ENCODE measurements around the gene PPARG. TPM values are rescaled to one million over a fixed set of nuclear protein-coding genes. Genes with fewer than 3 reads are reported as not detected.

The PPARG gene
- total RNA-seq, 2 experiments from 2014 or later, result 0.52 to 0.55 TPM

DNA sequence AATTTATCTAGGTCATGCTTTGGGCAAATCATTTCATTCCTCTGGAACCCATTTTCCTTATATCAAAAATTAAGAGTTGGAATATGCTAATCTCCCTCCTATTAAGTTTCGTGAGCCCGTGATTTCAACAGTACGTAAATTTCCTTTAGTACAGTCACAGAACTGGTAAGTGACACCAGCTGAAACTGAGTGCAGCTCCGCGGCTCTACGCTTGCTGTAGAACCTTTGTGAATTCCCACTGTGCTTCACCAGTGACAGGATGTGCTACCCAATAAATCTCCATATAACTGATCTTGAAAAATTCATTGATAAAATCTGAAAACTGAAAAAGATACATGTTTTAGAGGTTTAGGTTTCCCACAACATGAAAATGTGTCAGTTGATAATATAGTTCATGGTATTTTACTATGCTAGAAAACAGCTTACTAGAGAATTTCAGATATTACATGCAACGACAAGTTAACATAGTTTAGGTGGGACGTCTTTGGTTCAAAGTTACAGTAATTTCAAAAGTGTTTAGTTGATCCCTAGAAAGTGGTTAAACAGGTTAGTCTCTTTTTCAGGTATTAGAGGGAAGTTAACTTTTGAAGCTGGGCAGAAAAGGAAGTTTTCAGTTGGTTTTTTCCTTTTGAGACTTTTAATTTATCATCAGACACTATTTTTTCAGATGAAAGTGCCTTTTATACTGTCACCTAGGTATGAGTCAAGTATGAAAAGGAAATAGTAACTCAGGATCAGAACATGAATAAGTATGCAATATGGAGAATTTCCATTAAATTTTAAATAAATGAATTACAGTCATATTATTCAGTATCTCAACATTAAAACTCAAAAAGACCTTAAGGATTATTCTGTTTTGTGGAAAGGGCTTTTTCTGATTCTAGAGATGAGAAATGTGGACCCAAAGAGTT, 57.0 kb downstream of the PPARG start:
- H3K36me3 Mint-ChIP-seq (ENCODE audit: low read depth), result no peaks in the 10 kb centered on the region
- POLR2A ChIA-PET, result no interaction called here
- no peak overlapping the region for H3K27ac Mint-ChIP-seq

DNA sequence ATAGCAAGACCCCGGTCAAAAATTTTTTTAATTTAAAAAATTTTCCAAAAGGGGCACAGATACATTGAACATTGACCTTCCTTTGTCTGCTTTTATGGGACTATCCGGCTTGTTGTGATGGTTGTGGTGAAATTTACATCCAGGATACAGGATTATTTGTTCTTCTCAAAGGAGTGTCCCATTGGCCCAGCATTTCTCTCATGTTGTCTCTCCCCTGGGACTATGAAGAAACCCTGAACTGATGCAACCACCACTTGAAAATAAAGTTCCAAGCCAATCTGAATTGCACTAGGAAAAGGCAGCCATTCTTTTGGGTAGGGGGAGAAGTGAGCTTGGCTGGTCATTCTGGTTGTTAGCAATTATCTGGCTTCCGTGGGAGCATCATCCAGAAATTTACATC, 58.4 kb downstream of the PPARG start:
- DNase-seq, result no peak
- Mint-ChIP-seq H3K27ac (no peak overlapping the region), H3K4me1 (peaks cover 7% of the 10 kb centered on the region), H3K4me3 (no peak overlapping the region), H3K27me3 (peaks cover 32% of the 10 kb centered on the region), H3K9me3 (no peaks in the 10 kb centered on the region), H3K36me3 (ENCODE audit: low read depth) (no peaks in the 10 kb centered on the region)
- ChIA-PET CTCF (no interaction called here), POLR2A (no interaction called here)

More for the DNA sequence above, 57.0 kb downstream of the PPARG start:
- H3K27me3 Mint-ChIP-seq, result peaks cover 24% of the 10 kb centered on the region
- DNase-seq, result no peak
- H3K4me1 Mint-ChIP-seq, result peaks cover 7% of the 10 kb centered on the region
- H3K4me3 Mint-ChIP-seq, result no peak overlapping the region
- H3K9me3 Mint-ChIP-seq, result no peaks in the 10 kb centered on the region
- CTCF ChIA-PET, result interaction anchor here (0.8 kb wide), 1 partner anchor 9 kb away, joined by 4 read pairs; no protein-coding TSS in a partner anchor

DNA sequence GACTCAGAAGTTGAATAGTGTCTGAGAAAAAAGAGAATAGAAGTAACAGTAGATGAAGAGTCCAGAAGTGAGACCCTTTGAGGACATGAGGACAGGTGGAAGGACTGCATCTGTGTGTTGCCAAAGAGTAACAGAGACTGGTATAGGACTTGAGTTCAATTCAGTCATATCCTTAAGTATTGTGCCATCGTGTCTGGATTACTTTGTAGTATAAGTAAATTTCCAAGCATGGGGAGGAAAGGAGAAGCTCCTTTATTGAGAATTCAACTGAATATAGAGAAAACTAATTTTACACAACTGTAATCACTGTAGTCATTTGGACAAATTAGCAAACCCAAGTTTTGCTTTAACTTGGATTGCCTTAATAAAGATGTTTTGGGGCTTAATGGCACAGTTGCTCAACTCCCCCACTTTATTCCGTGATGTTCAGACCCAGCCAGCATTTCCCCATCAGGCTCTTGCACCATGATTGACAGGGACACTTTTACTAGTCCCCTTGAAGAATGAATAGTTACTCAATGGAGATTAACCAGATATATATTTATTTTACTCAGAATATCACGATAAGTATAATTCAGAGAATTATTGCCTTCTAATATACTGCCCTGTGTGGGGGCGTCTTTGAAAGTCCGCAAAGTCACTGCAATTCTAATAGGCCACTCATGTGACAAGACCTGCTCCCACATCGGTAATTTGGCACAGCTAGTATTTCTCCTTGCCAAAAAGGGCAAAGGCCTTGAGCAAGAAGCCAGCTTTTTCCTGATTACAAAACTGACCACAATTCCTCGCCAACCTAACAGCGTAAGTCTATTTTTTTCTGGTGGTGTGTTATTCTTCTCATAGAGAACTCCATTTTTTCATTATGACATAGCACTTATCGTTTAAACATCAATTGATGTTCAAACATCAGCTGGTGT, 61.3 kb downstream of the PPARG start:
- Mint-ChIP-seq H3K27ac (no peak overlapping the region), H3K36me3 (ENCODE audit: low read depth) (no peaks in the 10 kb centered on the region), H3K4me3 (no peak overlapping the region), H3K9me3 (no peaks in the 10 kb centered on the region), H3K4me1 (peaks cover 7% of the 10 kb centered on the region), H3K27me3 (peaks cover 30% of the 10 kb centered on the region)
- DNase-seq, result no peak
- ChIA-PET CTCF (no interaction called here), POLR2A (no interaction called here)

DNA sequence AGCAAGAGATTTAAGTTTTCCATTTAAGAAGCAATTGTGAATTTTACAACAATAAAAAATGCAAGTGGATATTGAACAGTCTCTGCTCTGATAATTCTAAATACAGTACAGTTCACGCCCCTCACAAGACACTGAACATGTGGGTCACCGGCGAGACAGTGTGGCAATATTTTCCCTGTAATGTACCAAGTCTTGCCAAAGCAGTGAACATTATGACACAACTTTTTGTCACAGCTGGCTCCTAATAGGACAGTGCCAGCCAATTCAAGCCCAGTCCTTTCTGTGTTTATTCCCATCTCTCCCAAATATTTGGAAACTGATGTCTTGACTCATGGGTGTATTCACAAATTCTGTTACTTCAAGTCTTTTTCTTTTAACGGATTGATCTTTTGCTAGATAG, 62.3 kb downstream of the PPARG start:
- H3K27me3 Mint-ChIP-seq, result peaks cover 24% of the 10 kb centered on the region

DNA sequence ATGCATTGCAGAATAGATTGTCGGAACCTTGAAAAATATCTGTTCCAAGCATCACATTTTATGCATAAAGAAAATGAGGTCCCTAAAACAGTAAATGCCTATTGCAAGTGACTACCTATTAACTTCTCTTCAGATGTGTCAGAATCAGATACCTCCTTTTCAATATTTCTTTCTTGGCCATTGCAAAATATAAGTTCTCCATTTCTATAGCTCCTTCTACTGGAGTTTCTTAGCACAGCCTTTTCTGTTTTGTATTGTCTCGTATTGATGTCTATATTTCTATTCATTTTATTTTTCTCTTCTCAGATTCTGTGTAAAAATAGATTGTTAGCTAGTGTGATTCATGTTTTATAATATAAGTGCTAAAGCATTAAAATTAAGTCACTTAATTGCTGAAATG, 63.4 kb downstream of the PPARG start:
- ChIA-PET POLR2A (no interaction called here), CTCF (no interaction called here)
- Mint-ChIP-seq H3K4me3 (no peak overlapping the region), H3K27me3 (peaks cover 23% of the 10 kb centered on the region), H3K9me3 (no peaks in the 10 kb centered on the region), H3K4me1 (no peaks in the 10 kb centered on the region), H3K36me3 (ENCODE audit: low read depth) (no peaks in the 10 kb centered on the region), H3K27ac (no peak overlapping the region)
- no peak for DNase-seq

More for the DNA sequence above, 62.3 kb downstream of the PPARG start:
- H3K4me1 Mint-ChIP-seq, result no peaks in the 10 kb centered on the region
- ChIA-PET POLR2A (no interaction called here), CTCF (no interaction called here)
- H3K4me3 Mint-ChIP-seq, result no peak overlapping the region
- H3K36me3 Mint-ChIP-seq (ENCODE audit: low read depth), result no peaks in the 10 kb centered on the region
- H3K27ac Mint-ChIP-seq, result no peak overlapping the region
- no peaks in the 10 kb centered on the region for H3K9me3 Mint-ChIP-seq
- no peak for DNase-seq

DNA sequence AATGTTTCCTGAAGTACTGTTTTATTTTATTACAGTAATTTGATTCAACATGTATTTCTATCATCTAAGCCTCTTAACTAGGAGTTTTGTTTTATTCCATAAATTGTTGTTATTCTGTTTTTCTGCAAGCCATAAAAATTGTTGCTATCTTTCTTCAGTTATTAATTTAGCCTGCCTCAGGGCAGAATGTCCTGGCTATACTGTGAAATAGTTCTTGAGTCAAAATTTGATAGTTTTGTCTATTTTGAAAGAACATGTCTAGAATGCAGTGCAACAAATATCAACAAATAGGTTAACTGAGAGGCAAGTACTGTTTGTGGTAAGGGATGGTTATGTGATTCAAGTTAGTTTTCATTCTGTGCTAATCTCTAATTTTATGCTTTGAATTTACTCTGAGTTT, 63.9 kb downstream of the PPARG start:
- Mint-ChIP-seq H3K4me3 (no peak overlapping the region), H3K27ac (no peak overlapping the region), H3K27me3 (peaks cover 18% of the 10 kb centered on the region), H3K9me3 (no peaks in the 10 kb centered on the region), H3K36me3 (ENCODE audit: low read depth) (no peaks in the 10 kb centered on the region), H3K4me1 (no peaks in the 10 kb centered on the region)
- ChIA-PET POLR2A (no interaction called here), CTCF (no interaction called here)
- no peak for DNase-seq

DNA sequence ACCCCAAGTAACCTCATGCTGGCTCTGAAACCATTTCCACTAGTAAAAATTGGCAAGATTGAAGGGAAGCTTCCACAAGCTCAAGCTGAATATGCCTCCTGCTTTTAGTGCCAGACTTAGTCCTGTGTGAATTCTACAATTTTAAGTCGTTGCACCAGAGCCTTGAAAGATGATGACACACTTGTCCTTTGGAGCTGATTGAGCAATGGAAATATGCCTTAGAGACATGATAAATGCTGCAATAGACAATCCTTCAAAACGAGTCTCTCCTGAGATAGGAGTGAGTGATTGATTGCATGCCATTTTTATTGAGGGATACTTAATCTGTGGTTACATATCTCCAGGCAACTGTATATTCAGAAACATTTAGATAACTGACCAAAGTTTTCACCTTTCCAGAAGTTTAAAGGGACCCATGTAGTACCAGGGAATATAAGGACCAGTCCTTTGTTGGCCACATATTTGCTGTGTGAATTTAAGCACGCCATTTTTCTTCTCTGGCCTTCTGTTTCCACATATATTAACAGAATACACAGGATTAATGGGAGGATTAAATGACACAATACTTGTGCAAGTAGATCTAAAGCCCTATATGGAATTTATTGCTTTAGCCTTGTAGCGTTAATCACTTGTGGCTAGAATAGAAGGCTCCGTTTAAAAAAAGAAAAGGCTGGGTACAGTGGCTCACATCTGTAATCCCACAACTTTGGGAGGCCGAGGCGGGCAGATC, 65.1 kb downstream of the PPARG start:
- no peak for DNase-seq
- Mint-ChIP-seq H3K4me1 (no peaks in the 10 kb centered on the region), H3K27ac (no peak overlapping the region), H3K9me3 (no peaks in the 10 kb centered on the region), H3K4me3 (no peak overlapping the region), H3K27me3 (peaks cover 12% of the 10 kb centered on the region), H3K36me3 (ENCODE audit: low read depth) (no peaks in the 10 kb centered on the region)
- ChIA-PET CTCF (interaction anchor here (0.7 kb wide), 1 partner anchor 115 kb away, joined by 4 read pairs; no protein-coding TSS in a partner anchor), POLR2A (no interaction called here)

DNA sequence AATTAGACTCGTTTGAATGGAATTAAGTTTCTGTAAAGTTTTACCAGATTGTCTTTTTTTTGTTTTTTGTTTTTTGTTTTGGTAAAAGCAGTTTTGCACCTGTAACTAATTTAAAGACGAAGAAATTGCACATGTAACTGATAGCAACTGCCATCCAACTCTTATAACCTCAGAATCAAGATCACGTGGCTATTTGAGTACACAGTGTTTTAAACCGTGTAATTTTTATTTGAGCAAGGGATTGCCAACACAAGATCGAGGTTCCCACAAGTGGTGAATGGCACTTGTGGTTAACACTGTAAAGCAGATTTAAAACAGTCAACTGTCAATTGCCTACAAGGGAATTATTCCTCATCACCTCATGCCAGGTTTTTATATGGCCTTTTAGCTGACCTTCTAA, 67.3 kb downstream of the PPARG start:
- H3K9me3 Mint-ChIP-seq, result no peaks in the 10 kb centered on the region
- H3K4me1 Mint-ChIP-seq, result no peaks in the 10 kb centered on the region
- no peak overlapping the region for H3K4me3 Mint-ChIP-seq
- ChIA-PET POLR2A (no interaction called here), CTCF (no interaction called here)
- no peak overlapping the region for H3K27ac Mint-ChIP-seq
- H3K36me3 Mint-ChIP-seq (ENCODE audit: low read depth), result no peaks in the 10 kb centered on the region
- peaks cover 12% of the 10 kb centered on the region for H3K27me3 Mint-ChIP-seq
- DNase-seq, result no peak

DNA sequence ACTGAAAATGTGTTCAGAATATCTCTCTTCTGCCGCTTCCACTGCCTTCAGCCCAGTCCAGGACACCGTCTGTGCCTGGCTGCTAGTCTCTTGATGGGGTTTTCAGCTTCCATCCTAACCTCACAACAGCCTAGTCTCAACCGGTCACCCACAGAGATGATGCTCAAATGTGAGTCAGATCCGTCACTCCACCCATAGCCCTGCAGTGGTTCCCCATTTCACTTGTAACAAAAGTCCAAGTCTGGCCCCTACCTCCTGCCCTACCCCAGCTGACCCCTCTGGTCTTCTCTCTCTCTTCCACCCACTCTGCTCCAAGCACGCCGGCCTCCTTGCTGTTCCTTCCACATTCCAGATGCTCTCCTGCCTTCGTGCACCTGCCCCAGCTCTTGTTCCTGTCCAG, 68.1 kb downstream of the PPARG start:
- H3K36me3 Mint-ChIP-seq (ENCODE audit: low read depth), result no peaks in the 10 kb centered on the region
- no peak overlapping the region for H3K4me3 Mint-ChIP-seq
- ChIA-PET POLR2A (no interaction called here), CTCF (no interaction called here)
- no peak for DNase-seq
- H3K9me3 Mint-ChIP-seq, result no peaks in the 10 kb centered on the region
- H3K4me1 Mint-ChIP-seq, result no peaks in the 10 kb centered on the region
- peaks cover 5% of the 10 kb centered on the region for H3K27me3 Mint-ChIP-seq
- H3K27ac Mint-ChIP-seq, result no peak overlapping the region

DNA sequence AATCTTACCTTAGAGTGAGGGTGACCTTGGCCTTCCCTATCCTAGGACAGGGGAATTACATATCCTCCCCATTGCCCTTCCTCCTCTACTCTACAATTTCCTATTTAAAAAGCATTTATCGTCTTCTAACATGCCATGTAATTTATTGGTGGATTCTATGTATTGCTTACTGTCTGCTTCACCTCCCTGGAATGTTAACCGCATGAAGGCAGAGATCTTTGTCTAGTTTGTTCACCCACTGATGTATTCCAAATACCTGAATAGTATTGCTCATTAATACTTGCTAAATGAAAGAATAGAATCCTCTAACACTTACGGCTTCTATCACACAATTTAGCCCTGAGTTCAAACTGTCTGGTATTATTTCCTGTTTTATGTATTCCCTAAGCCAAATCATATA, 68.6 kb downstream of the PPARG start:
- DNase-seq, result no peak
- Mint-ChIP-seq H3K9me3 (no peaks in the 10 kb centered on the region), H3K36me3 (ENCODE audit: low read depth) (no peaks in the 10 kb centered on the region), H3K27ac (no peak overlapping the region), H3K27me3 (peaks cover 2% of the 10 kb centered on the region), H3K4me3 (no peak overlapping the region), H3K4me1 (no peaks in the 10 kb centered on the region)
- ChIA-PET CTCF (no interaction called here), POLR2A (no interaction called here)

DNA sequence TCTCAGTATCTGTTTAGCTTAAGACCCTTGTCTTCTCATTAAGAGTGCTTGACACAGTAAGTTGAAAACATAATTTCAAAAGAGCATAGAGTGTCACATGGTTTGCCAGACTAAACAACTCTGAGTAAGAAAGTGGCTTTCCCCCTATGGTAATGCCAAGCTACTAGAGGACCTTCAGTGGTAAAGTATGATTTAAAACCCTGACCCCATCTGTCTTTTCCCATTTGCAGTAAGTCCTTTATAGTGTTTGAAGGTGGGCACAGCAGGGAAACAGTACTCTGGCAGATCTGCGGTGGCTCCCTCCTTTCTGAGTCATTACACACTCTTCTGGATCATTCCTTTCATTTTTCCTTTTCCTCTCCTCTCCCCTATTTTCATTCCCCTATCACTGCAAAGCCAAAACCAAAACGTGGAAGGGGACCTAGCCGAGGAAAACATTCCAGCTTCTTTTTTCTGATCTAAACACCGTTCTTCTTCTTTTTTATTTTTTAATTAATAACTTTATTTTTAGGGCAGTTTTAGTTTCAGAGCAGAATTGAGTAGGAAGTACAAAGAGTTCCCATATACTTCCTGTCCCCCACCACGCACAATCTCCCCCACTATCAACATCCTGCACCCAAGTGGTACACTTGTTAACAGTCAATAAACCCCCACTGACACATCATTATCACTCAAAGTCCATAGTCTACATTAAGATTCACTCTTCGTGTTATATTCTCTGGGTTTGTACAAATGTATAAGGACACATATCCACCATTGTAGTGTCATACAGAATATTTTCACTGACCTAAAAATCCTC, 74.7 kb downstream of the PPARG start:
- ChIA-PET CTCF (no interaction called here), POLR2A (no interaction called here)
- H3K27ac Mint-ChIP-seq, result no peak overlapping the region
- peaks cover 5% of the 10 kb centered on the region for H3K27me3 Mint-ChIP-seq
- H3K4me3 Mint-ChIP-seq, result no peak overlapping the region
- no peak for DNase-seq
- no peaks in the 10 kb centered on the region for H3K36me3 Mint-ChIP-seq (ENCODE audit: low read depth)
- H3K9me3 Mint-ChIP-seq, result peaks cover 2% of the 10 kb centered on the region
- peaks cover 4% of the 10 kb centered on the region for H3K4me1 Mint-ChIP-seq

DNA sequence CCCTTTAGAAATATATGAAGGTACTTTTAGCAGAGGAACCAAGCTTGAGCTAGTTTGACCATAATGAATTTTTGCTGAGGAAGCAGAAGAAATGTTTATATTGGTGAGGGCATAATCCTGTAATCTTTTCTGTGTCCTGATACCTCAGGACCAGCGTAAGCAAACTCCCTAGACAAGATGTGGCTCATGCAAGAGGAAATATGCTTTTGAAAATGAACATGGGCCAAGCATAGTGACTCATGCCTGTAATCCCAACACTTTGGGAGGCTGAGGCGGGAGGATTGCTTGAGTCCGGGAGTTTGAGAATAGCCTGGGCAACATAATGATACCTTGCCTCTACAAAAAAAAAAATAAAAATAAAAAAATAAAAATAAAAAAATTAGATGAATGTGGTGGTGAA, 78.5 kb downstream of the PPARG start:
- CTCF ChIA-PET, result no interaction called here
- H3K27me3 Mint-ChIP-seq, result peaks cover 7% of the 10 kb centered on the region
- H3K4me1 Mint-ChIP-seq, result peaks cover 4% of the 10 kb centered on the region
- POLR2A ChIA-PET, result no interaction called here
- peaks cover 2% of the 10 kb centered on the region for H3K9me3 Mint-ChIP-seq
- DNase-seq, result no peak
- no peaks in the 10 kb centered on the region for H3K36me3 Mint-ChIP-seq (ENCODE audit: low read depth)
- H3K4me3 Mint-ChIP-seq, result no peak overlapping the region
- H3K27ac Mint-ChIP-seq, result no peak overlapping the region

All from activated CD4-positive, alpha-beta T cell treated with anti-CD3 and anti-CD28 coated beads, Interleukin-2, amount 10 ng/mL, durations not matched to agents 7 days and 5 days (primary cell).